Measurements from ENCODE around the gene HAND2. TPM values are rescaled to one million over a fixed set of nuclear protein-coding genes. Genes with fewer than 3 reads are reported as not detected.

HAND2 gene
- total RNA-seq, 1 donor from 2014 or later: 40.3 TPM

- H3K9me3 Mint-ChIP-seq: no peaks in the 10 kb centered on the region
- peaks cover 4% of the 10 kb centered on the region for H3K4me1 Mint-ChIP-seq (ENCODE audit: unreplicated experiment)
- peaks cover 3% of the 10 kb centered on the region for H3K27me3 Mint-ChIP-seq
- H3K4me3 Mint-ChIP-seq: no peak overlapping the region
- DNase-seq (ENCODE audit: extremely low spot score, unreplicated experiment): no peak
- no peak overlapping the region for H3K27ac Mint-ChIP-seq
- TF ChIP-seq, protein P1, sequence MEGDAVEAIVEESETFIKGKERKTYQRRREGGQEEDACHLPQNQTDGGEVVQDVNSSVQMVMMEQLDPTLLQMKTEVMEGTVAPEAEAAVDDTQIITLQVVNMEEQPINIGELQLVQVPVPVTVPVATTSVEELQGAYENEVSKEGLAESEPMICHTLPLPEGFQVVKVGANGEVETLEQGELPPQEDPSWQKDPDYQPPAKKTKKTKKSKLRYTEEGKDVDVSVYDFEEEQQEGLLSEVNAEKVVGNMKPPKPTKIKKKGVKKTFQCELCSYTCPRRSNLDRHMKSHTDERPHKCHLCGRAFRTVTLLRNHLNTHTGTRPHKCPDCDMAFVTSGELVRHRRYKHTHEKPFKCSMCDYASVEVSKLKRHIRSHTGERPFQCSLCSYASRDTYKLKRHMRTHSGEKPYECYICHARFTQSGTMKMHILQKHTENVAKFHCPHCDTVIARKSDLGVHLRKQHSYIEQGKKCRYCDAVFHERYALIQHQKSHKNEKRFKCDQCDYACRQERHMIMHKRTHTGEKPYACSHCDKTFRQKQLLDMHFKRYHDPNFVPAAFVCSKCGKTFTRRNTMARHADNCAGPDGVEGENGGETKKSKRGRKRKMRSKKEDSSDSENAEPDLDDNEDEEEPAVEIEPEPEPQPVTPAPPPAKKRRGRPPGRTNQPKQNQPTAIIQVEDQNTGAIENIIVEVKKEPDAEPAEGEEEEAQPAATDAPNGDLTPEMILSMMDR (conservative IDR thresholded peaks at IDR 0.05): no peak
- no peaks in the 10 kb centered on the region for H3K36me3 Mint-ChIP-seq
Measured at GRCh38 chr4:173573286-173573685, 43.3 kb upstream of the HAND2 start.

GRCh38 chr4:173572493-173573129 lies 42.6 kb upstream of the HAND2 start:
- no peak overlapping the region for H3K4me3 Mint-ChIP-seq
- H3K36me3 Mint-ChIP-seq: no peaks in the 10 kb centered on the region
- H3K27ac Mint-ChIP-seq: no peak overlapping the region
- TF ChIP-seq, protein P1 (conservative IDR thresholded peaks at IDR 0.05): no peak
- no peaks in the 10 kb centered on the region for H3K9me3 Mint-ChIP-seq
- peaks cover 3% of the 10 kb centered on the region for H3K27me3 Mint-ChIP-seq
- H3K4me1 Mint-ChIP-seq (ENCODE audit: unreplicated experiment): peaks cover 4% of the 10 kb centered on the region
- DNase-seq (ENCODE audit: extremely low spot score, unreplicated experiment): no peak

GRCh38 chr4:173571620-173572019 lies 41.6 kb upstream of the HAND2 start:
- H3K36me3 Mint-ChIP-seq: no peaks in the 10 kb centered on the region
- no peak for DNase-seq (ENCODE audit: extremely low spot score, unreplicated experiment)
- H3K4me1 Mint-ChIP-seq (ENCODE audit: unreplicated experiment): peaks cover 4% of the 10 kb centered on the region
- TF ChIP-seq, protein P1 (conservative IDR thresholded peaks at IDR 0.05): no peak
- H3K4me3 Mint-ChIP-seq: no peak overlapping the region
- no peaks in the 10 kb centered on the region for H3K9me3 Mint-ChIP-seq
- H3K27me3 Mint-ChIP-seq: peaks cover 3% of the 10 kb centered on the region
- no peak overlapping the region for H3K27ac Mint-ChIP-seq

- no peaks in the 10 kb centered on the region for H3K27me3 Mint-ChIP-seq
- no peak for DNase-seq (ENCODE audit: extremely low spot score, unreplicated experiment)
- TF ChIP-seq, protein P1 (conservative IDR thresholded peaks at IDR 0.05): no peak
- no peaks in the 10 kb centered on the region for H3K36me3 Mint-ChIP-seq
- H3K27ac Mint-ChIP-seq: no peak overlapping the region
- no peaks in the 10 kb centered on the region for H3K4me1 Mint-ChIP-seq (ENCODE audit: unreplicated experiment)
- no peak overlapping the region for H3K4me3 Mint-ChIP-seq
- no peaks in the 10 kb centered on the region for H3K9me3 Mint-ChIP-seq
Measured at GRCh38 chr4:173565281-173565680, 35.3 kb upstream of the HAND2 start.

GRCh38 chr4:173564461-173564860 lies 34.4 kb upstream of the HAND2 start:
- no peak for DNase-seq (ENCODE audit: extremely low spot score, unreplicated experiment)
- Mint-ChIP-seq H3K4me3 (no peak overlapping the region), H3K9me3 (no peaks in the 10 kb centered on the region), H3K27me3 (no peaks in the 10 kb centered on the region), H3K36me3 (no peaks in the 10 kb centered on the region), H3K4me1 (ENCODE audit: unreplicated experiment) (no peaks in the 10 kb centered on the region), H3K27ac (no peak overlapping the region)
- TF ChIP-seq, protein P1 (conservative IDR thresholded peaks at IDR 0.05): no peak

All from type B pancreatic cell (in vitro differentiated cells).